Activated CD8-positive, alpha-beta T cell treated with anti-CD3 and anti-CD28 coated beads for 36 hours (primary cell): ENCODE measurements around the gene KRT37. TPM values are rescaled to one million over a fixed set of nuclear protein-coding genes. Genes with fewer than 3 reads are reported as not detected.

ENCODE experiments used
- ATAC-seq: fragments of 200-7000 bp; cut with Tn5 transposase; one replicate; pipeline ENCODE4 v1.10.0; 2021; ENCODE audit warnings: mild to moderate bottlenecking, moderate library complexity
- CTCF ChIA-PET: fragments of 350-600 bp; sonication (Branson Sonifier 250); formaldehyde crosslinking; loops from one replicate; lab custom pipeline; 2021; ENCODE audit warnings: antibody characterized with exemption; lab: Charles Lee
- POLR2A ChIA-PET: fragments of 350-600 bp; sonication (Branson Sonifier 250); formaldehyde crosslinking; loops from one replicate; lab custom pipeline; 2021; ENCODE audit warnings: antibody characterized with exemption; lab: Charles Lee
- DNase-seq: peaks from one replicate; pipeline ENCODE4 v3.0.0-alpha.2; 2020
- H3K27ac Mint-ChIP-seq: one replicate; pipeline ENCODE4 v1.8.0; 2021; ENCODE audit warnings: mild to moderate bottlenecking, mixed read lengths
- H3K27me3 Mint-ChIP-seq: one replicate; pipeline ENCODE4 v1.8.0; 2021; ENCODE audit warnings: mixed read lengths
- H3K36me3 Mint-ChIP-seq: one replicate; pipeline ENCODE4 v1.8.0; 2021; ENCODE audit warnings: low read depth, mixed read lengths
- H3K4me1 Mint-ChIP-seq: one replicate; pipeline ENCODE4 v1.8.0; 2021; ENCODE audit warnings: low read depth, mixed read lengths
- H3K4me3 Mint-ChIP-seq: one replicate; pipeline ENCODE4 v1.8.0; 2021; ENCODE audit warnings: mild to moderate bottlenecking, moderate library complexity, mixed read lengths
- H3K9me3 Mint-ChIP-seq: one replicate; pipeline ENCODE4 v1.8.0; 2021; ENCODE audit warnings: mixed read lengths
- intact Hi-C: fragments of 100-400 bp; cut with micrococcal nuclease; formaldehyde crosslinking; loops from one replicate; pipeline ENCODE4 v1.10.0; 2022
- total RNA-seq, 2 experiments: library from RNA; stranded (reverse); gene quantifications; one replicate each; pipeline ENCODE4 v1.2.3, GENCODE V29; 2021
- TF ChIP-seq, protein P1 (sequence below): fragments of 200-600 bp; IDR thresholded peaks from one replicate; pipeline ENCODE4 v1.8.0; 2022; ENCODE audit warnings: antibody characterized with exemption, mild to moderate bottlenecking

The KRT37 gene
- total RNA-seq, 2 experiments from 2014 or later: not detected

DNA sequence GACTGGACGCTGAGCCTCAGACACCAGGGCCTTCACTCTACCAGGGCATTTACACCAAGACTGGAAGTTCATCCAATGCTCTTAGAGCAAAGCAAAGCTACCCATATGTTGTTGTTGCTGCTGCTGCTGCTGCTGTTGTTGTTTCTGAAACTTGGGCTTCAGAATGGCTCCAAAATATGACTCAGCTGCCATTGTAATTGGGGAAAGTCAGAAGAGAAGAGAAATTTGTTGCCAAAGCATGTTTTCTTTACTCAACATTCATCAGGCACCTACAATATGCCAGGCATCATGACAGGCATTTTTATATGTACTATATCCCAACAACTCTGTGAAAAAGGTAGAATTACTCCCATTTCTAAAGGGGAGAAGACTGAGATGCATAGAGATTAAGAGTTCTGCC is 30.9 kb upstream of the KRT37 start:
- no peaks in the 10 kb centered on the region for H3K9me3 Mint-ChIP-seq

DNA sequence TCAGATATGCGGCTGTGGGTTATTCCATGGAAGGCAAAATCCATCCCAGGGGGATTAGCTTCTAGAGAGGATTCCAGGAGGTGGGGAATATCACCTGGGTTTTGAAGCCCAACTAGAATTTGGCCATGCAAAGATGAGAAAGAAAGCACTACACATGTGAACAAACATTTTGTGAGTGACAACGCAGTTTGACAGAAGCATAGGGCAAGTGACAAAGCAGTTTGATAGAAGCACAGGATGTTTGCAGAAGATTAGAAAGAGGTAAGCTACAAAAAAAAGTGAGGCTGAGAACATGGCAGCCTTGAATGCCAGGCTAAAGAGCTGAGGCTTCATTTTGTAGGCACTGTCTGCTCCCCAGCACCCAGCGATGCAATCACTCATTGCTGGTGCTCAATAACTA is 28.7 kb upstream of the KRT37 start:
- no peaks in the 10 kb centered on the region for H3K36me3 Mint-ChIP-seq
- ATAC-seq (no peak), DNase-seq (no peak)
- no peaks in the 10 kb centered on the region for H3K4me1 Mint-ChIP-seq
- no peak overlapping the region for H3K4me3 Mint-ChIP-seq
- H3K27ac Mint-ChIP-seq: no peak overlapping the region
- TF ChIP-seq, protein P1, sequence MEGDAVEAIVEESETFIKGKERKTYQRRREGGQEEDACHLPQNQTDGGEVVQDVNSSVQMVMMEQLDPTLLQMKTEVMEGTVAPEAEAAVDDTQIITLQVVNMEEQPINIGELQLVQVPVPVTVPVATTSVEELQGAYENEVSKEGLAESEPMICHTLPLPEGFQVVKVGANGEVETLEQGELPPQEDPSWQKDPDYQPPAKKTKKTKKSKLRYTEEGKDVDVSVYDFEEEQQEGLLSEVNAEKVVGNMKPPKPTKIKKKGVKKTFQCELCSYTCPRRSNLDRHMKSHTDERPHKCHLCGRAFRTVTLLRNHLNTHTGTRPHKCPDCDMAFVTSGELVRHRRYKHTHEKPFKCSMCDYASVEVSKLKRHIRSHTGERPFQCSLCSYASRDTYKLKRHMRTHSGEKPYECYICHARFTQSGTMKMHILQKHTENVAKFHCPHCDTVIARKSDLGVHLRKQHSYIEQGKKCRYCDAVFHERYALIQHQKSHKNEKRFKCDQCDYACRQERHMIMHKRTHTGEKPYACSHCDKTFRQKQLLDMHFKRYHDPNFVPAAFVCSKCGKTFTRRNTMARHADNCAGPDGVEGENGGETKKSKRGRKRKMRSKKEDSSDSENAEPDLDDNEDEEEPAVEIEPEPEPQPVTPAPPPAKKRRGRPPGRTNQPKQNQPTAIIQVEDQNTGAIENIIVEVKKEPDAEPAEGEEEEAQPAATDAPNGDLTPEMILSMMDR: no peak
- H3K9me3 Mint-ChIP-seq: no peaks in the 10 kb centered on the region
- CTCF ChIA-PET: interaction anchor here (1.1 to 2.1 kb wide), 2 partner anchors 10 to 12 kb away, joined by 3 to 6 read pairs; no protein-coding TSS in a partner anchor
- intact Hi-C loops: no loop called here
- H3K27me3 Mint-ChIP-seq: peaks cover 1% of the 10 kb centered on the region
- POLR2A ChIA-PET: no interaction called here

More for the DNA sequence above, 30.9 kb upstream of the KRT37 start:
- ChIA-PET CTCF (no interaction called here), POLR2A (no interaction called here)
- no peak overlapping the region for H3K4me3 Mint-ChIP-seq
- no peaks in the 10 kb centered on the region for H3K36me3 Mint-ChIP-seq
- peaks cover 1% of the 10 kb centered on the region for H3K27me3 Mint-ChIP-seq
- DNase-seq (no peak), ATAC-seq (no peak)
- TF ChIP-seq, protein P1: no peak
- intact Hi-C loops: no loop called here
- no peaks in the 10 kb centered on the region for H3K4me1 Mint-ChIP-seq
- no peak overlapping the region for H3K27ac Mint-ChIP-seq

DNA sequence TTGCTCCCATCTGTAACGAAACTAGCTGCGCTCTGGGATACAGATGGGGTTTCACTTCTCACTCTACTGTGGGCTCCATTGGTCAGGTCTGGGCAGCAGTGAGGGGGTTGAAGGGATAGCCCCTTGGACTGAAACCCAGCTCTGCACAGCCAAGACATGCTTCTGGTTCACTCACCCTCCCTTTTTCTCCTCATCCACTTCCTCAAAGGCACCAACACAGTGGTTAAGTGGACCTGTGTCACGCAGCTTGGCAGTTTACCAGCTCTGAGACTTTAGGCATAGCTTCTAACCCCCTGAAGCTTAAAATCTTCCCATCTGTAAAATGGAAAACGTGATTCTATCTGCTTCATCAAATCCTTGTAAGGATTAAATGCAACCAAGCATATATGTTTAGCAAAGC is 27.9 kb upstream of the KRT37 start:
- no peak for ATAC-seq
- Mint-ChIP-seq H3K27me3 (peaks cover 1% of the 10 kb centered on the region), H3K9me3 (no peaks in the 10 kb centered on the region), H3K27ac (no peak overlapping the region), H3K4me1 (no peaks in the 10 kb centered on the region), H3K4me3 (no peak overlapping the region), H3K36me3 (no peaks in the 10 kb centered on the region)
- ChIA-PET POLR2A (no interaction called here), CTCF (interaction anchor here (1.1 to 2.1 kb wide), 2 partner anchors 11 kb away, joined by 3 to 6 read pairs; no protein-coding TSS in a partner anchor)
- TF ChIP-seq, protein P1: no peak
- no peak for DNase-seq
- intact Hi-C loops: no loop called here

DNA sequence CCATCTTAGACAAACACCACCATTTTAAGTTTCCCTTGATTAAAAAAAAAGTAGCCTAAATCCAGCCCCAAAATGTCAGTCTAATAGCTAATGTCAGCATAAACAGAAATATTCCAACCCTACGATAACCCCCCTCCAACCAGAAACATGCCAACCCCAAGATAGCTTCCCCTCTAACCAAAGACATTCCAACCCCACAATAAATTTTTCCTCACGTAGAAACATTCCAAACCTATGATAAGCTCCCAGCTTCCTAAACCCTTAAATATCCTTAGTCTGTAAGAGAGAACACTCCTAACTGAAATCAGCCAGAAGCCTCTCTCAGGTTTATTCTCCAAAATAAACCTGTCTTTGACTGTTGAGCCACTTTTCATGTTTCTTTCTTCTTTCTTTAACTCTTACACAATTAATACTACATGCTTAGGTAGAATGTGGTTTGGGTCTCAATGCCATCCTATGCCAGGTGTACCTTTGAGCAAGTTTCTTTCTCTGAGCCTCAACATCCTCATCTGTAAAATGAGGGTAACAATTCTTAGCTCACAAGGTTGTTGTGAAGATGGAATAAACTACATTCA is 26.9 kb upstream of the KRT37 start:
- ChIA-PET POLR2A (no interaction called here), CTCF (interaction anchor here (2.1 kb wide), 1 partner anchor 10 kb away, joined by 6 read pairs; no protein-coding TSS in a partner anchor)
- H3K4me1 Mint-ChIP-seq: no peaks in the 10 kb centered on the region
- H3K36me3 Mint-ChIP-seq: no peaks in the 10 kb centered on the region
- no peaks in the 10 kb centered on the region for H3K9me3 Mint-ChIP-seq
- peaks cover 1% of the 10 kb centered on the region for H3K27me3 Mint-ChIP-seq
- intact Hi-C loops: no loop called here
- DNase-seq (no peak), ATAC-seq (no peak)
- no peak overlapping the region for H3K27ac Mint-ChIP-seq
- TF ChIP-seq, protein P1: no peak
- H3K4me3 Mint-ChIP-seq: no peak overlapping the region

DNA sequence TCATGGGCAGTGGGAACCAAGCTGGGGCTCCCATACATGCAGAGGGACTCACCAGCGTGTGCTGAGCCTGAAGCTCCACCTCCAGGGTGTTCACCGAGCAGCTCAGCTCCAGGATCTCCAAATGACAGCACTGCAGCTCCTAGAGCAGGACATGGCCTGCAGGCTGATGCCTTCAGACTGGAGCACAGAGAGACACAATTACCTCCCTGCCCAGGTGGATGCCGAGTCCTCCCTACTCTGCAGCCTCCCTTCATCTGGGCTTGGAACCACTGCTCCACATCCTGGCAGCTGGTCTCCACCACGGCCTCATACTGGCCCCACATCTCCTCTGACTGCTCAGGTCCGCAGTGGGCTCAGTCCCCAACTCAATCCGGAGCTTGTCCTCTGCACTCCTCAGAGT is 24.6 kb upstream of the KRT37 start:
- Mint-ChIP-seq H3K4me1 (no peaks in the 10 kb centered on the region), H3K36me3 (no peaks in the 10 kb centered on the region), H3K4me3 (no peak overlapping the region), H3K9me3 (no peaks in the 10 kb centered on the region), H3K27ac (no peak overlapping the region), H3K27me3 (peaks cover 5% of the 10 kb centered on the region)
- no peak for ATAC-seq
- DNase-seq: no peak
- TF ChIP-seq, protein P1: no peak
- CTCF ChIA-PET: no interaction called here
- POLR2A ChIA-PET: no interaction called here
- intact Hi-C loops: no loop called here
